Activated CD4-positive, alpha-beta T cell treated with anti-CD3 and anti-CD28 coated beads, Interleukin-2, Interleukin-6, amounts not matched to agents 100 ng/mL and 50 ng/mL, durations not matched to agents 16 hours and 8 hours (primary cell): ENCODE measurements around the gene PCDHGA4.
"Not testable (repeated sequence)": the region's sequence is repeated elsewhere in the genome, so short reads cannot be mapped to it uniquely, and the experiment has no call there.

Experiments used
- DNase-seq: peaks from one replicate; pipeline ENCODE4 v3.0.0-alpha.2; 2020

Gene PCDHGA4

GRCh38 chr5:141384471-141385267, 29.8 kb downstream of the PCDHGA4 start:
- no peak for DNase-seq

- DNase-seq = peak; percentile 39
Observed at GRCh38 chr5:141387557-141388311, 32.9 kb downstream of the PCDHGA4 start, which contains the start of gene PCDHGB4. TSS of gene PCDHGB4 (plus strand) at chr5:141387698. CDS start at chr5:141387885, 187 bp downstream.

- no peak for DNase-seq
Observed at GRCh38 chr5:141388661-141389060, 33.8 kb downstream of the PCDHGA4 start.

GRCh38 chr5:141389153-141390042, 34.6 kb downstream of the PCDHGA4 start:
- DNase-seq = no peak

GRCh38 chr5:141392429-141393198, 37.8 kb downstream of the PCDHGA4 start, which contains the start of gene PCDHGA8:
TSS of gene PCDHGA8 (plus strand) at chr5:141392633. CDS start at chr5:141392814, 181 bp downstream.
- no peak for DNase-seq

DNA sequence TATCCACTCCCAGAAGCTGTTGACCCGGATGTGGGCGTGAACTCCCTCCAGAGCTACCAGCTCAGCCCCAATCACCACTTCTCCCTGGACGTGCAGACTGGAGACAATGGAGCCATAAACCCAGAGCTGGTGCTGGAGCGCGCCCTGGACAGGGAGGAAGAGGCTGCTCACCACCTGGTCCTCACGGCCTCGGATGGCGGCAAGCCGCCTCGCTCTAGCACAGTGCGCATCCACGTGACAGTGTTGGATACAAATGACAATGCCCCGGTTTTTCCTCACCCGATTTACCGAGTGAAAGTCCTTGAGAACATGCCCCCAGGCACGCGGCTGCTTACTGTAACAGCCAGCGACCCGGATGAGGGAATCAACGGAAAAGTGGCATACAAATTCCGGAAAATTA, 38.4 kb downstream of the PCDHGA4 start:
- no peak for DNase-seq

DNA sequence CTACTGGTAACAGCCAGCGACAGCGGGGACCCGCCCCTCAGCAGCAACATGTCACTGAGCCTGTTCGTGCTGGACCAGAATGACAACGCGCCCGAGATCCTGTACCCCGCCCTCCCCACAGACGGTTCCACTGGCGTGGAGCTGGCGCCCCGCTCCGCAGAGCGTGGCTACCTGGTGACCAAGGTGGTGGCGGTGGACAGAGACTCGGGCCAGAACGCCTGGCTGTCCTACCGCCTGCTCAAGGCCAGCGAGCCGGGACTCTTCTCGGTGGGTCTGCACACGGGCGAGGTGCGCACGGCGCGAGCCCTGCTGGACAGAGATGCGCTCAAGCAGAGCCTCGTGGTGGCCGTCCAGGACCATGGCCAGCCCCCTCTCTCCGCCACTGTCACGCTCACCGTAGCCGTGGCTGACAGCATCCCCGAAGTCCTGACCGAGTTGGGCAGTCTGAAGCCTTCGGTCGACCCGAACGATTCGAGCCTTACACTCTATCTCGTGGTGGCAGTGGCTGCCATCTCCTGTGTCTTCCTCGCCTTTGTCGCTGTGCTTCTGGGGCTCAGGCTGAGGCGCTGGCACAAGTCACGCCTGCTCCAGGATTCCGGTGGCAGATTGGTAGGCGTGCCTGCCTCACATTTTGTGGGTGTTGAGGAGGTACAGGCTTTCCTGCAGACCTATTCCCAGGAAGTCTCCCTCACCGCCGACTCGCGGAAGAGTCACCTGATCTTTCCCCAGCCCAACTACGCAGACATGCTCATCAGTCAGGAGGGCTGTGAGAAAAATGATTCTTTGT, 39.8 kb downstream of the PCDHGA4 start:
- DNase-seq = not testable (repeated sequence)

- peak; percentile 58 for DNase-seq
Observed at GRCh38 chr5:141397756-141398551, 43.1 kb downstream of the PCDHGA4 start, which contains the start of gene PCDHGB5. TSS of gene PCDHGB5 (plus strand) at chr5:141397947. CDS start at chr5:141398128, 181 bp downstream.

- DNase-seq = no peak
Observed at GRCh38 chr5:141398608-141399007, 43.8 kb downstream of the PCDHGA4 start.

DNA sequence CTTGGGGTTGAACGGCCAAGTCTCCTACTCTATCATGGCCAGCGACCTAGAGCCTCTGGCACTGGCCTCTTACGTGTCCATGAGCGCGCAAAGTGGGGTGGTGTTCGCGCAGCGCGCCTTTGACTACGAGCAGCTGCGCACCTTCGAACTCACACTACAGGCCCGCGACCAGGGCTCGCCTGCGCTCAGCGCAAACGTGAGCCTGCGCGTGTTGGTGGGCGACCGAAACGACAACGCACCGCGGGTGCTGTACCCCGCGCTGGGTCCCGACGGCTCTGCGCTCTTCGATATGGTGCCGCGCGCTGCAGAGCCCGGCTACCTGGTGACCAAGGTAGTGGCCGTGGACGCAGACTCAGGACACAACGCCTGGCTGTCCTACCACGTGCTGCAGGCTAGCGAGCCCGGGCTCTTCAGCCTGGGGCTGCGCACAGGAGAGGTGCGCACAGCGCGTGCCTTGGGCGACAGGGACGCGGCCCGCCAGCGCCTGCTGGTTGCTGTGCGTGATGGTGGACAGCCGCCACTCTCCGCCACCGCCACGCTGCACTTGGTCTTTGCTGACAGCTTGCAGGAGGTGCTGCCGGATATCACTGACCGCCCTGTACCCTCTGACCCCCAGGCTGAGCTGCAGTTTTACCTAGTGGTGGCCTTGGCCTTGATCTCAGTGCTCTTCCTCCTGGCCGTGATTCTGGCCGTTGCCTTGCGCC, 44.9 kb downstream of the PCDHGA4 start:
- no peak for DNase-seq

DNA sequence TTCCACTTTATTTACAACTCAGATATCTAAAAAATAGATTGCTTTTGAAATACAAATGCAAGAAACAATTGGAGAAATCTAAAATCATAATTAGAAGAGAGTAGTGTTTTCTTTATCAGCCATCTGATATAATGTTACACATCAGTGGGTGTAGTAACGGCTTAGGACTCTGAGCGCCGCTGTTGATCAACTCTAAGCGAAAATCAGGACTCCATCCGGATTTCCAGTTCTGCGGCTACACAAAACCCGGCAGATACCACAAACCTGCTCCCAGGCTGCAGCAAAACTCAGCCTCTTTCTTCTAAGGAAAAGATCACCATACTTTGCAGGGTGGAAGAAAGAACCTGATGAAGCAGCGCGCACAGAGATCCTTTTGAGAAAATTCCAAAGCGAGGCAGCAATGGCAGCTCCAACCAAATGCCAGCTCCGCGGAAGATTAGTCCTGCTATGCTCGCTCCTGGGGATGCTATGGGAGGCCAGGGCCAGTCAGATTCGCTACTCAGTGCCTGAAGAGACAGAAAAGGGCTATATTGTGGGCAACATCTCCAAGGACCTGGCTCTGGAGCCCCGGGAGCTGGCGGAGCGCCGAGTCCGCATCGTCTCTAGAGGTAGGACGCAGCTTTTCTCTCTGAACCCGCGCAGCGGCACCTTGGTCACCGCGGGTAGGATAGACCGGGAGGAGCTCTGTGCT, 47.9 kb downstream of the PCDHGA4 start, which contains the start of gene PCDHGA9:
Gene PCDHGA9, plus strand, starts transcription at position 226 of the 691 bp plus-strand sequence. Its CDS starts 175 bp downstream, at position 401.
- peak; percentile 15 for DNase-seq

DNA sequence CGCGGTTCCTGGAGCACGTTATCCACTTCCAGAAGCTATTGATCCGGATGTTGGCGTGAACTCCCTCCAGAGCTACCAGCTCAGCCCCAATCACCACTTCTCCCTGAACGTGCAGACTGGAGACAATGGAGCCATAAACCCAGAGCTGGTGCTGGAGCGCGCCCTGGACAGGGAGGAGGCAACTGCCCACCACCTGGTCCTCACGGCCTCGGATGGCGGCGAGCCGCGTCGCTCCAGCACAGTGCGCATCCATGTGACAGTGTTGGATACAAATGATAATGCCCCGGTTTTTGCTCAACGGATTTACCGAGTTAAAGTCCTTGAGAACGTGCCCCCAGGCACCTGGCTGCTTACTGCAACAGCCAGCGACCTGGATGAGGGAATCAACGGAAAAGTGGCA, 48.6 kb downstream of the PCDHGA4 start:
- no peak for DNase-seq
